ENCODE measurements around the gene EWSR1.
A peak's percentile ranks its signal among the peaks of the same experiment; 100 is the strongest.
"Not testable (repeated sequence)": the region's sequence is repeated elsewhere in the genome, so short reads cannot be mapped to it uniquely, and the experiment has no call there.

The EWSR1 gene, protein sequence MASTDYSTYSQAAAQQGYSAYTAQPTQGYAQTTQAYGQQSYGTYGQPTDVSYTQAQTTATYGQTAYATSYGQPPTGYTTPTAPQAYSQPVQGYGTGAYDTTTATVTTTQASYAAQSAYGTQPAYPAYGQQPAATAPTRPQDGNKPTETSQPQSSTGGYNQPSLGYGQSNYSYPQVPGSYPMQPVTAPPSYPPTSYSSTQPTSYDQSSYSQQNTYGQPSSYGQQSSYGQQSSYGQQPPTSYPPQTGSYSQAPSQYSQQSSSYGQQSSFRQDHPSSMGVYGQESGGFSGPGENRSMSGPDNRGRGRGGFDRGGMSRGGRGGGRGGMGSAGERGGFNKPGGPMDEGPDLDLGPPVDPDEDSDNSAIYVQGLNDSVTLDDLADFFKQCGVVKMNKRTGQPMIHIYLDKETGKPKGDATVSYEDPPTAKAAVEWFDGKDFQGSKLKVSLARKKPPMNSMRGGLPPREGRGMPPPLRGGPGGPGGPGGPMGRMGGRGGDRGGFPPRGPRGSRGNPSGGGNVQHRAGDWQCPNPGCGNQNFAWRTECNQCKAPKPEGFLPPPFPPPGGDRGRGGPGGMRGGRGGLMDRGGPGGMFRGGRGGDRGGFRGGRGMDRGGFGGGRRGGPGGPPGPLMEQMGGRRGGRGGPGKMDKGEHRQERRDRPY

GRCh38 chr22:29267858-29268510 lies at the start of gene EWSR1, which contains the start of gene RHBDD3:
TSS of gene EWSR1 (plus strand) at chr22:29268268. CDS start at chr22:29268337, 69 bp downstream.
TSS of gene RHBDD3 (minus strand) at chr22:29267981. CDS start at chr22:29265626, 2,355 bp downstream.
- DNase-seq: peak; percentile 95

GRCh38 chr22:29218758-29219408 lies 49.2 kb upstream of the EWSR1 start:
- no peak for DNase-seq

GRCh38 chr22:29219409-29219782 lies 48.7 kb upstream of the EWSR1 start:
- not testable (repeated sequence) for DNase-seq

DNA sequence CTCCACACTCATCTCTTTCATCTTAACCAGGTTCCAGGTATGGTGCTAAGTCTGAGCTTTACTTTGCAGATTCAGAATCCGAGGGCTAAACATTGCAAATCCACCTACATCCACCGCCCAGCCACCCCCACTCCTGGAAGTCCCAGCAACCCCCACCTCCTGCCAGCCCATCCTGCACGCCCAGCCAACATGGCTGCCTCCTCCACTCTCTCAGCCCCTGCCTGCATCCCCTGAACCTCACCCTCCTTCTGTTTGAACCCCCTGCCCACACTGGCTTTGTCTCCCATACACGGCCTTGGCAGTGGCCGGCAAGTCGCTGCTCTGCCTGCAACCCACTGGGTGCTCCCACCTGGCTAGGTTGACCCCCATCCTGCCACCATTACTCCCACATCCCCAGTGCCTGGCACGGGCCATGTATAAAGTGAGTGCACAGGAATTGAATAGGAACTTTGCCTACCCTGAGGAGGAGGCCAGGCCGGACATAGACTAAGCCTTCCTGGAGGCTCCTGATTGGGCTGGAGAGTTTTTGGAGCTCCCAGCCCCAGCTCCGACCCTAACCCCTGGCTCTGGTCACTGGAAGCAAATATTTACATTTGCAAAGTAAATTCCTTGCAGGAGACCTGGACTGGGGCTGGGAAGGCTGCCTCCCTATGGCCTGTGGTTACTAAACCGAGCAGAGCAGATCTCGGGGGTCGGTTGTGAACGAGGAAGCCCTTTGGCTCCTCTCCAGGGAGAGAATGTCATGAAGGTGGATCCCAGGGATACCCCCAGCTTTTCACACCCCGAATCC lies 48.0 kb upstream of the EWSR1 start:
- DNase-seq: no peak

- DNase-seq: no peak
Measured at GRCh38 chr22:29224121-29224858, 43.8 kb upstream of the EWSR1 start.

GRCh38 chr22:29224859-29225410 lies 43.1 kb upstream of the EWSR1 start:
- no peak for DNase-seq

- DNase-seq: no peak
Measured at GRCh38 chr22:29225422-29226090, 42.5 kb upstream of the EWSR1 start.

GRCh38 chr22:29226351-29226981 lies 41.6 kb upstream of the EWSR1 start:
- no peak for DNase-seq

GRCh38 chr22:29230972-29231875 lies 36.8 kb upstream of the EWSR1 start:
- DNase-seq: no peak

DNA sequence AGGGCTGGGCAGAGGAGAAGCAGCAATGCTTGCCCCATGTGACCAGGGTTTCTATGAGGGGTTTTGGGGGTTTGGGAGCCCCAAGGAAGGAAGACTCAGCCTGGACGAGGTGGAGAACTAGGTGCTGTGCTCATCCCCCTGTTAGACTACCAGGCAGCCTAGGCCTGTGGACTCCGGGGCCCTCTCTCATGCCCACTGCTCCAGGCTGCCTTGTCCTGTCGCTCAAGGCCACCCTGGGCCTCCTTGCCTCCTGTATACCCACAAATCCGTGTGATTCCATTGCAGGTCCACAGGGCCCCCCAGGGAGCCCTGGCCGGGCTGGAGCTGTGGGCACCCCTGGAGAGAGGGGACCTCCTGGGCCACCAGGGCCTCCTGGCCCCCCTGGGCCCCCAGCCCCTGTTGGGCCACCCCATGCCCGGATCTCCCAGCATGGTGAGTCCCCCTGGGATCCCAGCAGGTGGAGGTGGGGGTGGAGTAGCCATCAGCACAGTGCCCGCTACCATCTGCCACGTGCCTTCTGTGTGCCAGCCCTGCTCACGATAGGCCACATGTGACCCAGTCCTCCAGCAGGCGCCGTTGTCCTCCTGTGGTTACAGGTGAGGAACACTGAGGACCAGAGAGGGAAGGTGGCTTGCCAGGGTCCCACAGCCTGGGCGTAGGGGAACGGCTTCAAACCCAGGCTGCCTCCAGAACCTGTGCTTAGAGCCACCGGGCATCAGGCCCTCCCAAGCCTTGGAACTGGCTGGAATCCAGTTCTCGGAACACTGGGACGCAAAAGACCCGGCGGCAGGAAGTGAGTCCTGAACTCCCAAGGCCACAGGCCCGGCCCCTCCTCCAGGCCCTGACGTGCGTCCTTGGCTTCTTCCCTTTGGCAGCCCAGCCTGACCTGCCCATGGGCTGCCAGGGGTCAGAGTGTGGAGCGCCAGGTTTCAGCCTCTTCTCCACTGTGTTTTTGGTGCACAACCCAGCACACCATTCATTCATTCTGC lies 35.8 kb upstream of the EWSR1 start:
- no peak for DNase-seq

DNA sequence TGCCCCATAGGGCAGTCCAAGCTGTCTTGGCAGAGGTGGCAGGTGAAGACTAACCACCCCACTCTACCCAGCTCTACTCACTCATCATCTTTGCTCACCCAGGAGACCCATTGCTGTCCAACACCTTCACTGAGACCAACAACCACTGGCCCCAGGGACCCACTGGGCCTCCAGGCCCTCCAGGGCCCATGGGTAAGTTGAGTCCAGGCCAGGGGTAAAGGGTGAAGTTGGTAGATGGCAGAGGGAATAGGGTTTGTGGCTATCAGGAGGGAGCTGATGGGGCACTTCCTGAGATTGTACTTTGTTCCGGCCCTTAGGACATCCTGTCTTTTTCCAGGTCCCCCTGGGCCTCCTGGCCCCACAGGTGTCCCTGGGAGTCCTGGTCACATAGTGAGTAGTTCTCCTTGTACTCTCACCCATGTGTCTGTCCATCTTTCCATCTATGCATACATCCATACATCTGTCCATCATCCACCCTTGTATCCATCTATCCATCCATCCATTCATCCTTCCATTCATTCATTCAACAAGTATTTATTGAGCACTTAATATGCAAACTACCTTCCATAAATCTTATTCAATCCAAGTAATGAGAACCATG lies 34.7 kb upstream of the EWSR1 start:
- DNase-seq: no peak

DNA sequence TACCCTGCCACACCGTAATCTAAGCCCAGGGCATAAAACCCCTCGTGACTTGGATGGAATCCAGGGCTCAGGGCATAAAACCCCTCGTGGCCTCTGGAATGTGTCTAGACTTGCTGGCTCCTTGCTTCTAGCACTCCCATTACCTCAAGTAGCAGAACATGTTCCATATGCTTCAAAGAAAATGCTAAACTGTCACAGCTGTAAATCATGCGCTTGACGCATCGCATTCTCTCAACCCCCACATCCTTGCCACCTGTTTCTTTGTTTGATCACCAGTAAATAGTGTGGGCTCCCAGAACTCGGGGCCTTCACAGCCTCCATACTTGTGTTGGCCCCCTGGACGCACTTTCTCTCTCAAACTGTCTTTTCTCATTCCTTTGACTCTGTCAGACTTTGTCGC lies 27.6 kb upstream of the EWSR1 start:
- DNase-seq: not testable (repeated sequence)

GRCh38 chr22:29243874-29244446 lies 24.1 kb upstream of the EWSR1 start:
- no peak for DNase-seq

- DNase-seq: no peak
Measured at GRCh38 chr22:29244785-29245625, 23.1 kb upstream of the EWSR1 start.

GRCh38 chr22:29245626-29246385 lies 22.3 kb upstream of the EWSR1 start:
- DNase-seq: peak; percentile 41
